HG02938 (cell line): ENCODE measurements around the gene REPS1.

Experiments
- ATAC-seq: cut with Tn5 transposase; IDR thresholded peaks from one replicate; pipeline ENCODE4 v1.9.1; 2021; ENCODE audit warnings: mild to moderate bottlenecking, moderate library complexity; ENCODE audit not compliant: unreplicated experiment

The REPS1 gene

DNA sequence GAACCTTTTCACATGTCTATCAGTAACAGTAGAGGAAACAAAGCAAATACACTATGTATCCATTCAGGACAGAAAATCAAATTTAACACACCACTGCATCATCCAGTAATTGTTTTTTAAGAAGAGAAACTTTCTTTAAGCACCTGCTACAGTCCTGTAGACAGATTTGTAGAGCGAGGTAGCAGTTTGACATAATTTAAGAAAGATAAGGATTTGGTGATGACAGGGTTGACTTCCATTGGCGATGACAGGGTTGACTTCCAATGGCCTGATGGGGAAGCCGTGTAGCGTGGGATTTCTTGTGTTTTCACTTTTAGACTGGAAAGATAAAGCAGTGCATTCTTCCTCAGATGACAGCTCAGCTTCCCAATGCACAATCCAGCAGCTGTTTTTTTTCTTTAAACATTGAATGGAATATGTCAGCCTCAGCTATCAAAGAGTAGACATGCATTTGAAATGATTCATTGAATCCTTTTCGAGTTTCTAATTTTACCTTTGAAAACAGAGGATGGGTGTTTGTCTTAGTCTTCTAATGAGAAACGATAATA lies 123.6 kb downstream of the REPS1 start:
- ATAC-seq, result no peak

DNA sequence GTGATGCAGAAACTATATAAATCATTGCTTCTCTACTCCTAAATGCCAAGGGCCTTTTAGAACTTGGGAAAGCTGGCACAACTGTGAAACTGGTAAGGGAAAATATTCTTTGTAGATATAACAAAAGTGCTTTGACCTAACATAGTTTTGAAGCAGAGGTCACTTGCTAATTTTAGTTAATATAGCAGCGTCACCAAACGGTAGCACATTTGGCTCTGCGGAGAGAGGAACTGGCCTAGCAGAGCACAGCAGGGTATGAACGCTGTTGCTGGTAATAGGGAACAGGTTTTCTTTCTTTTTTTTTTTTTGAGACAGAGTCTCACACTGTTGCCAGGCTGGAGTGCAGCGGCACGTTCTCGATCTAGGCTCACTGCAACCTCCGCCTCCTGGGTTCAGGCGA lies 124.7 kb downstream of the REPS1 start:
- ATAC-seq, result no peak

DNA sequence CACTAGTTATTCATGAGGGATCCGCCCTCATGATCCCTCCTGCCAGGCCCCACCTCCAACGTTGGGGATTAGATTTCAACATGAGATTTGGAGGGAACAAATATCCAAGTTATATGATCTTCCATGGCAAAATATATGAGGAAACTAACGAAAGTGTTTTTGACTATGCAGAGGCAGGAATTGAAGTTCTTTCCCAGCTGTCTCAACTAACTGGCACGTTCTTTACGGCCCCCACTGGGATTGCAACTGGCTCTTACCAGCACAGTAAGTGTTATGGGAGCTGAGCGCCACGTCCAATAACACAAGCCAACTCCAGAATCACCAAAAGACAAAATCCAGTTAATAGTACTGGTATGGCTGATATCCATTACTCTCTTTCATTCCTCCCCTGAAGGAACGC lies 125.6 kb downstream of the REPS1 start:
- no peak for ATAC-seq

DNA sequence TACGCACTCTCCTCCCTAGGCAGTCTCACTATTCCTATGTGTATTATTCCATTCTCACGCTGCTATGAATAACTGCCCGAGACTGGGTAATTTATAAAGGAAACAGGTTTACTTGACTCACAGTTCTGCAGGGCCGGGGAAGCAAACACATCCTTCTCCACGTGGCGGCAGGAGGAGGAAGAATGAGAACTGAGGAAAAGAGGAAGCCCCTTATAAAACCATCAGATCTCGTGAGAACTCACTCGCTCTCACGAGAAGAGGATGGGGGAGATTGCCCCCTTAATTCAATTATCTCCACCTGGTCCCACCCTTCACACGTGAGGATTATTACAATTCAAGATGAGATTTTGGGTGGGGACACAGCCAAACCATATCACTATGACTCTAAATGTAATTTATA lies 130.3 kb downstream of the REPS1 start:
- no peak for ATAC-seq

DNA sequence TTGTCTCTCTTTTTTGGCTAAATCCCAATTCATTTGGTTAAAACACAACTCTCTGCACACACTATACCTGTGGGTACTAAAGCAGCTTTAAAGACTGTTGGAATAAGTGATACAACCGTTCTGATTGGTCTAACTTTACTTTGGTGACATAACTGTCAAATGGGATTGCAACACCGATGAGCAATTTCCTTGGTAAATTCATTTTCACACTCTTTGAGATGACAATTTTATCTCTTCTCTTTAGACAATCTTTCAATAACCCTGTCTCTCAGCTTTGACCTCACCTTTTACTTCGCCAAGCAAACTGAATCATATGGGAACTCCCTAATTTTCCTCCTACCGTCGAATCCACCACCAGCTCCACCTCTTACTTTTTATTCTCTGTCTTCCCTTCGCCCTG lies 131.4 kb downstream of the REPS1 start:
- no peak for ATAC-seq
